ENCODE results near the gene GRM8.

Gene GRM8

DNA sequence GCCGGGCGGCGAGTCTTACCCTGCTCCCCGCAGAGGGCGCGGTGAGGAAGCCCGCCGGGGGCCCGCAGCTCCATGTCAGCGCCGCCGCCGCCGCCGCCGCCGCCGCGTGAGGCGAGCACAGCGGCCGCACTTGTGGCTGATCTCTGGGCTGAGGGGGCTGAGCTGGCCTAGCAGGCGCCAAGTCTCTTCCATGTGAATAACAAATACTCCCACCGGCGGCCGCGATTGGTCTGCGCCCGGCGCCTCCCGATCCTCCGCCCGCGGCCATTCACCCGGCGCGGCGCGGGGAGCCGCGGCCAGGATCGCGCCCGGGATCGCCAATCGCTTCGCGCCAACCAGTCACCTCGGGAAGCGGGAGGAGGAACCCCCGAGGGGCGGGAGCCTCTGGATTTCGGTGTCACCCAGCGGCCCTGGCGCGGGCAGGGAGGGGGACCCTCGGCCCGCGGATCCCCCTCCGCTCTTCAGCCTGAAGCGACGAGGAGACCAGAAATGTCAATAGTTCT, at the start of gene GRM8:
GRM8 (minus strand) TSS at position 164 of the 503 bp plus-strand sequence.
- no peak for DNase-seq (ENCODE audit: low read depth in 2 of 3, low spot score in 2 of 3)

DNA sequence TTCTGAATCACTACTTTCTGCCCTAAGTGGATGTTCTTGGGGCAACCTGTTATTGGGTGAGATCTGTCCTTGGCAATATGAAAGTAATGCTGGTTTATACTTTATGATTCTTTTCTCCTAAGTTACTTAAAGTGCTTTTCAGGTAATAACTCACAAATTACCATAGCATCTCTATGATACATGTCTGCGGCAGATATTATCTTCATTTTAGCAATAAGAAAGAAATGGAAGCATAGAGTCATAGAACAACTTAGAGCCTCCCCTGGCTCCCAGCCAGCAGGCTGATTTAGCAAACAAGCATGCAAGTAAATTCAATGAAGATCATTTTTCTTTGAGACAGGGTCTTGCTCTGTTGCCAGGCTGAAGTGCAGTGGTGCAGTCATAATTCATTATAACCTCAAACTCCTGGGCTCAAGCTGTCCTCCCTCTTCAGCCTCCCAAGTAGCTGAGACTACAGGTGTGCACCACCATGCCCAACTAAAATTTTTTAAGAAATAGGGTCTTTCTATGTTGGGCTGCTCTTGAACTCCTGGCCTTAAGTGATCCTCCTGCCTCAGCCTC, 38.1 kb upstream of the GRM8 start:
- DNase-seq (ENCODE audit: low read depth in 2 of 3, low spot score in 2 of 3): no peak

DNA sequence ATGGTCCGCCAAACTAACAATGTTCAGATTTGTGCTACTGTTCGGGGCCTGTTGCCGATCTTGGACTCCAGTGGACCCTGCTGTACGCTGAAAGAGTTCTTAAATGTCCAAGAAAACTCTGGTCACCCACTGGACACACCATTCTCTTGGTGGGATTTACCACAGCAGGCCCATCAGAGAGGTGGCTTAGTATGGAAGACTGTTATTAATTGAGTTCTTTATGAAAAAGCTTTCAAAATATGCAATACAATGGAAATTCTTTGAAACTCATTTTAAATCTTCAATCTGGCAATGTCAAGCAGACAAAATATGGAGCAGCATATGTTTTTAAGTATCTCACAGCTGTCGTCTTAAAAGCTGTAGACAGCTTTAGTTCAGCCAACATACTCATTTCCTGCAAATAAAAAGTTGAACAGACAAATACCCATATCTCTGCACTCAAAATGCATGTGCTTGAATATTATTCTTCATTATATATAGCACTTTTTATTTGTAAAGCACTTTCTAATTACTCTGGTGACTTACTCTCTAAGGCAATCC, 37.4 kb upstream of the GRM8 start:
- DNase-seq (ENCODE audit: low read depth in 2 of 3, low spot score in 2 of 3): no peak

DNA sequence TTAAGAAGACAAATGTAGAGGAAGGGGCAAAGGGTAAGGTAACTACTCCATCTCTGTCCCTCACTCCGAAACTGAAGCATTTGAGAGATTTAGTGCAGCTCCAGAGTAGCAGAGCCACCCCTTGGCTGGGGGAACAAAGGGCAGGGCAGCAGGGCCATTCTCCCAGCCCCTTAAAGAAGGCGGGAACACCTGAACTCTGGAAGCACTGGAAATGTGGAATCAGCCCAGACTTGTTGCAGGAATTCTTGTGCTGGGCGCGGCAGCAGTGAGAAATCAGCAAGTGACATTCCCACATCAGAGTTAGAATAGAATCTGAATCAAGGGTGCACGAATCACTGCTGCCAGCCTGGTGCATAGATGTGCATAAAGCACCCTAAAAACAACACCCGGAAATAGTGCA, 34.4 kb upstream of the GRM8 start:
- DNase-seq (ENCODE audit: low read depth in 2 of 3, low spot score in 2 of 3): no peak

DNA sequence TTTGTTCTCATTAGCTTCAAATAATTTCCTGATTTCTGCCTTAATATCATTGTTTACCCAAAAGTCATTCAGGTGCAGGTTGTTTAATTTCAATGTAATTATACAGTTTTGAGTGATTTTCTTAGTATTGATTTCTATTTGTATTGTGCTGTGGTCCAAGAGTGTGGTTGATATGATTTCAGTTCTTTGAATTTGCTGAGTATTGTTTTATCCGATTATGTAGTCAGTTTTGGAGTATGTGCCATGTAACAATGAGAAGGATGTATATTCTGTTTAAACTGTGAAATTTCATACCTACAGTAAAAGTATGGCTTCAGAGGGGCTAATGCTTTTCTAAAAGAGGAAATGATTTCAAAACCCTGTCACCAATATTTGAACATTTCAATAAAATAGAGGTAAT, 17.4 kb upstream of the GRM8 start:
- no peak for DNase-seq (ENCODE audit: low read depth in 2 of 3, low spot score in 2 of 3)

DNA sequence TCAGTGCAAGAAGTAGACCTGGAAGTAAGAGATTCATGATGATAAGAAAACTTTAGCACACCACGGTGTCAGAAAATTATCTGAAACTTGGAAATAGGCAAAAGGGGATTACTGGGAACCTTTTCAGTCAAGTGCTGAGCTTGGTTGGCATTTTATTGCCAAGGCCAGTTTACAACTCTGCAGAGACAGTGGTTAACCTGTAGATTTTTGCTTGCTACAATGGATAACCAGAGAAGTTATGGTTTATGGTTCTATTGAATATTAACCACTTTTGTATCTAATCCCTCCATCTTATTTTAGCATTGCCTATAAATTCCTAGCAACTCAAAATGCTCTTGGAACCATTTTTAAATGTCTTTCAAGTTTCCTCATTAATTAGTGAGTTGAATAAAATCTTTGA, 13.3 kb upstream of the GRM8 start:
- DNase-seq (ENCODE audit: low read depth in 2 of 3, low spot score in 2 of 3): no peak

DNA sequence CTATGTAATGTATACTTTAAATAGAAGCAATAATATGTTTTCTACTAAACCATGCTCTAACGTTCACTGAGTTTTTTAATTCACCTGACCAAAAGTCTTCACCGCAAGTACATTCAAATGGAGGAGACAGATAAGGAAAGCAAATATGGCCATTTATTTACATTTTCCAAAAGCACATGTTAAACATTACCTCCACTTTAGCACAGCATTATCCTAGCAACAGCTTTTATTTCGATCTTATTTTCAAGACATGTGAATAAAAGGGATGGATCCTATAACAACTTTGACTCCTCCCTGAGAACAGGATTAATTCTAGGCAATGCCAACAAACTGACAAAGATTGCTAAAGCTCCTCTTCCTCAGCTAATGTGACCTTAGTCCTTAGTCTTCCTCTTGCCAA, 11.5 kb upstream of the GRM8 start:
- no peak for DNase-seq (ENCODE audit: low read depth in 2 of 3, low spot score in 2 of 3)

DNA sequence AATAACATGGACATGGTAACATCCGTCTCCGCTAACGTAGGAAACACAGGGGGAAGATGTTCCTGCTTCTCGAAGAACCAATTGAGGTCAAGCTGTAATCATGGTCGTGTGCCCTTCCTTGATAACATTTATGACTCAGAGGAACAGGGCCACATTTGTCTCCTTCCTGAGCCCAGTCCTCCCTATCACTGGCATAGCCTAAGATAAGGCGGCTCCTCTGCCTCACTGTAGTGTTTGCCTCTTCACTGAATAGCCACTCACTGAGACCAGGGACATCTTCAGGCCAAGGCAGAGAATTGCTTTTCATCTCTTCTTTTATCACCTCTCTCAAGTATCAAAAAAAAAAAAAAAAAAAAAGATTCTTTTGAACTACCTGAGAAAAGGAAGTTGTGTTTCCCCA, 5.4 kb upstream of the GRM8 start:
- DNase-seq (ENCODE audit: low read depth in 2 of 3, low spot score in 2 of 3): no peak

DNA sequence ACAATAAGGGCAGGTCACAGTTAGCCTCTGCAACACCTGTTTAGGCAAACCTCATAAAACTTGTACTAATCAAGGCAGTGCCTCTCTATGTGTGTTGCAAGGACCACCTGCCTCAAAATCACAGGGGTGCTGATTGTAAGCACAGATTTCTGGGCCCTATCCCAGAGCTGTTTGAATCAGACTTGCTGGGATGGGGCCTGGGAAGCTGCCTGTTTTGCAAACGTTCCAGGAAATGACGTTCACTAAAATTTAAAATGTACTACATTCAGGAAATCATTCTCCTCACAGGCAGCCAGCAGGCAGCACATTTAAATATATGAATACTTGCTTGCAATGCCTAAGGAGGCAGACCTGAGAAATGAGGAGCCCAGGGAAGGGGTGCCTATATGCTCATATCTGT, 4.3 kb upstream of the GRM8 start:
- DNase-seq (ENCODE audit: low read depth in 2 of 3, low spot score in 2 of 3): no peak

DNA sequence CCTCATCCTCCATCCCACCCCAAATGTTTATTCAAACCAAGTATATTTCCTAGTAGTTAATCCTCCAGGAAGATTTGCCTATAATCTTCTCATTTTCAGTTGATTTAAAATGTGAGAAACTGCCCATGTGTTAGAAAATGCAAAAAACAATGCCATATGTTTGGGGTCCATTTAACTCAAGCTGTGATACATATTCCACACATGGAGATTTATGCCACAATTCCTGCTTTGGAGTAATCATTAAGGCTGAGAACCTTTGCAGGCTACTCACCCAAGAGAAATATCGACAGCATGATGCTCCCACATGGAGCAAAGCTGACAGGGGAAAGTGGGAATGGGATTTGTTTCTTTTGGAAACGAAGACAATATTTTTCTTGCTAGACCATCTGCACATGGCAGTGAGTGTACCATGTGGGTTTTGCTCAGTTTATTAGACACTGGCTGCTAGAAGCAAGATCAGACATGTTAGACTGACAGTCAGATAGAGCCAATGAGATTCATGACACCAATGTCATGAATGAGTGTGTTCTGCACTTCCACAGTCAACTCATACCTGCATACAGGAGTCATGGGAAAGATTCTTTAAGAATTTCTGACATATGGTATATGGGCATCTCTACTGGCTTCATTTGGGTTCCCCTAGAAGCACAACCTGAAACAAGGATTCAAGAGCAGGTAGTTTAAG, 3.4 kb upstream of the GRM8 start:
- no peak for DNase-seq (ENCODE audit: low read depth in 2 of 3, low spot score in 2 of 3)

DNA sequence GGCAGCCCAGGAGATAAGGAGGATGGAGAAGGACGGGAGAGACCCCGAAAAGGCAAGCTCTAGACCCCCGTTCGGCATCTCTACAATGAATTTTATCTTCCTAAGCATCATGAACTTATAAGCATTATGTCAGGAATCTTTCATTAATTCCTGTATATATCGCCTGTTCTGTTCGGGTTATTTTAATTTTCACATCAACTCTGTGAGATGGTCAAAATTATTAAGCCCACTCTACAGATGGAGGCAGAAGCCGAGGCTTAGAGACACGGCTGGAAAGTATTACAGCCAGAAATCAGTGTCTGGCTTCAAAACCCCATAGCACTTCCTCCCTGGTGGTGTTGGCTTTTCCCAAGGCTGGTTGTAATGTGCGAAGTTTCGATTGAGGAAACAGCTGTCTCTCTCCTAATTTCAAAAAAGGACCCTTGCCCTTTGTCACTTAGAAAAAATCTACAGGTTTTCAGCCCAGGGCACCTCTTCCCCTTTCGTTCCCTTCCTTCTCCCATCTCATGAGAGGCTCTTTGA, 1.5 kb upstream of the GRM8 start:
- no peak for DNase-seq (ENCODE audit: low read depth in 2 of 3, low spot score in 2 of 3)

DNA sequence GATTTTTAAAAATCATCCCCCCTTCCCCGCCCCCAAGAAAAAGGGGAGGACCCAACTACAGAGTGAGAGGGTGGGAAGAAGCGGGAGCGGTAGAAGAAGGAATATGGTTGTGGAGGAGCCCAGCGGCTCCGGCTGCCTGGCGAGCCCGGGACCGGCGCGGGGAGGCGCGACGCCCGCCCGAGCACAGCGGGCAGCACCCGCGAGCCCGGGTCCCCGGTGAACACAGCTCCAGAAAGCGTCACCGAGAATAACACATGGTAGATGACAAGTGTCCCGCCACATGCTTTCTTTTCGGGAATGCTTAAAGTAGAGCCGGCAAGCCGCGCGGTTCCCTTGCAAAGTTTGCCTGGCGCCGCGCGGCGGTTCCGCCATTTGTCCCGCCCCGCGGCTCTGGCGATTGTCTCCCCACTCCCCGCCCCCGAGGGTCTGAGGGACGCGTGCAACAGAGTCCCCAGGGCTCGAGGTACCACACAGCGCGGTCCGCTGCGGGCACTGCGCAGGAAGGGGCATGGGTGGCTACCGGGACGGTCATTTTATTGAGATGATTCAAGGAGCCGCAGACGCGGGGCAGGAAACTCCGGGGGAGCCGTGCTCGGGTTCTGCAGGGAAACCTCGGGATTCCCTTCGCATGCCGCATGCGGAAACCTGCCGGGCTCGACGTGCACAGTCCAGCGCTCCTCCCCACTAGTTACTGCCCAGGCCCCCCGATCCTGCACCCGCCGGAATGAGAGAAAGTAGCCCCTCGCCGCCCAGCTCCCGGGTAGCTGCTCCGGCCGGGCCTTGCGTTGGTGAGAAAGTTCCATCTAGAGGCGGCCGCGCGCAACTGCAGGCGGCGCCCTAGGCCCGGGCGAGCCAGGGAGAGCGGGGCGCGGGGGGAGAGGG, 781 bp upstream of the GRM8 start:
- DNase-seq (ENCODE audit: low read depth in 2 of 3, low spot score in 2 of 3): no peak

DNA sequence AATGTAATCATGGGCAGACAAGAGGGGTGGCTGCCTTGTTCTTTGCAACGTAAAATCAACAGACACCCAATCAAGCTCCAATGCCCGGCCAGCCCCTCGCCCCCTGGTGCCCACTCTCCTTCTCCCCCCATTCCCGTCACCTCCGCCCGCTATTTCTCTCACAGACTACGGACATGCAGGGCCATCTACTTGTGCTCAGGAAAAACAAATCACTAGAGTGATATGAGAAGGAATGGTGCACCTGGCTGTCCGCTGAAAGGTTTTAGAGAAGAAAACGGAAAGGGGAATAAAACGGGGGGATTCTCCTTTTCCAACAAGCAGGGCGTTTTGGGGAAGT, 396 bp downstream of the GRM8 start:
- no peak for DNase-seq (ENCODE audit: low read depth in 2 of 3, low spot score in 2 of 3)

DNA sequence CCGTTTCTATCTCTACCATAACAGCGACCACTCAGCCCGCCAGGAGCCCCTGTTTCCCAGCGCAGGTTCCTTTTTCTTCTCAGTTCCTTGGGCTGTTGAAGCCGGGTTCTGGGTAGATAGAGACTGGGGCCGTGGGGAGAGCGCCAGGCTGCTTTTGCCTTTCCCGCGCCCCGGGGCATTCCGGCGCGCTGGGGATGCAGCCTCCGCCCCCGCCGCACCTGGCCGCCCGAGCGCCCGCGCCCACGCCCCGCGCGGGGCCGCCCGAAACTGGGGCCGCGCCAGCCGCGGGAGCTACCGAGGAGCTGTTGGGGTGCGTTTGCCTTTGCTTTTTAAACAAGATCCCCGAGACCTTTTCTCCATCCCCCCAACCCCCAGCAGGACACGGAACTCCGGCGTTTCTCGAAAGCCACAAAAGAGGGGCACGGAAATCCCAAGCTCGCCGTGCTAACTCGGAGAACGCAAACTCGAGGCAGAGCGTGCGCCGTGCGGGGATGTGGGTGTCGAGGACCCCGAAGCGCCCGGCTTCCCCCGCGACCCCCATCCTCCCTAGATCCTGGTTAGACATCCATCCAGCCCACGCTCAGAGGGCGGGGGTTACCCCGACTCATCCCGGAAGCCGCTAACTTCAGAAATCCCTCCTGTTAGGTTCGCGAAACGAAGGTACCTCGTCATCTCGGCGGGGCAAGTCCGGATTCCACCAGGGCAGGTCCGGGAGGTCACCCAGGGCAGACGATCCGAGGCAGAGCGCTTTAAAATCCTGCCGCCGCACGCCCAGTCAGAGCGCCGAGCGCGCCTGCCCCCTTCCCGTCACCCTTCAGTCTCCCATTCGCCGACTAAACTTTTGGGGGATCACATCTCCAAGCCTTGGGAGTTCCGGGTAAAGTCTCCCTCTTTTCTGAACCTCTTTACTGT, 1.0 kb downstream of the GRM8 start:
- no peak for DNase-seq (ENCODE audit: low read depth in 2 of 3, low spot score in 2 of 3)

DNA sequence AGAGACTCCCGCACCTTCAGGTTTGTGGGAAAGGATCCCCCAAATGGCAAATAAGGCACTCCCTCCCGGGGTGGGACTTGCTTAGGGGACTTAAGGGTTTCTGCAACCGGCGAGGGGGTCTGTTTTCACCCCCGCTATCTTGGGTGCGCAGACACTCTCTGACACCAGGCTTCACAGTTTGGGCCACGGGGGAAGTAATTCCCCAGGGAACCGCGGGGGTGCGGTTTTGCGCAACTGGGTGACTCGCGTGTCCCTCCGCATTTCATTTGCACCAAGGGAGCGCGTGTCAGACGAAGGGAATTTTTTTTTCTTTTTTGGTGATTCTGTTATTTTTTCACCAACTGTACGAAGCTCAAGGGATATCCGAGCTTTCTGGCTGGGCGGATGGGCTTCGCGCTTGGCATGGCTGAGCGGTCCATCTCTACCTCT, 1.7 kb downstream of the GRM8 start:
- DNase-seq (ENCODE audit: low read depth in 2 of 3, low spot score in 2 of 3): no peak

DNA sequence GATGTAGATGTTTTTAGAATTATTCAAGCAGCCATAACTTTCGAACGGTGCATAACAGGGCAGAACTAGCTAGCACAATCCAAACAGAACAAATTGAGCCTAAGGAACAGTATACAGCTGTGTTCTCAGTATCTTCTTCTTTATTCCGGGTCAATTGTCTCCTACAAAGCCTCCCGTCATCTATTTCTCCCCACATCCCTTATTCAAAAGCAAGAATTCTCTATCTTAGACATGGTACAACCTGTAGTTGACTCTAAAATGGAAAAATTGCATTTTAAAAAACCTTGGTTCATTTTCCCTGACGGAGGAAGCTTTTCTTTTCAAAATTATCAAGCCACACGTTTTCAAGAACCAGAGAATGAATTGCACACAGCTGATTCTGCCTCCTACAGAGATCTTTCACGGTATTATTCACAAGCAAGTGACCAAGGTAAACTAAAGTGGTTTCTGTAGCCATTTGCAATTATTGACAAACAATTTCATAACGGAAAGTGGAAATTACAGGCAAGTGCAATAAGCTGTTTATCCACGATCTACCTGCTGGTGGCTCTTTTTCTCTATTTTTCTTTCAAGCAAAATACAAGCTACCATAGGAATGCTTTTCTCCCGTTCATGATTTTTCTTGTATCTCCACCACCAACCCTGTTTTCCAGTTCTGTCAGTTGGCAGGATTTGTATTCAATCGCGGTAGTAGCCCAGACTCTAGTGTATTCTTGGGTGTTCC, 2.3 kb downstream of the GRM8 start:
- DNase-seq (ENCODE audit: low read depth in 2 of 3, low spot score in 2 of 3): no peak

DNA sequence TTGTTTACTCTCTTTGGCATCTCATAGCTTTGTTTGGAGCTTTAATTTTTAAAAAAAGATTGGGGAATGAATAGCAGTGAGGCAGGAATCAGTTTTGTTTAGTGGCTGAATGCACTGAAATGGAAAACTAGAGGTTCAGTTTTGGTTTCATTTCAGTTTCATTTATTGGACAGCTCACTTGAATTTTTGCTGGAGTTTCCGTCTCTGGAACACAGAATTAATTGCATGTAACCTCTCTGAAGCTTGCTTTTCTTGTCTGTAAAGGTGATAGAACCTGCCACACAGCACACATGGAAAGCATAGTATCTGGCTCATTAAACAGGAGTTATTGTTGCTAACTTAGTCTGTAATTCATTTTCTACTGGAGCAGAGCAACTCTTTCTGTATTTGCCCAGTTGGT, 7.1 kb downstream of the GRM8 start:
- no peak for DNase-seq (ENCODE audit: low read depth in 2 of 3, low spot score in 2 of 3)

DNA sequence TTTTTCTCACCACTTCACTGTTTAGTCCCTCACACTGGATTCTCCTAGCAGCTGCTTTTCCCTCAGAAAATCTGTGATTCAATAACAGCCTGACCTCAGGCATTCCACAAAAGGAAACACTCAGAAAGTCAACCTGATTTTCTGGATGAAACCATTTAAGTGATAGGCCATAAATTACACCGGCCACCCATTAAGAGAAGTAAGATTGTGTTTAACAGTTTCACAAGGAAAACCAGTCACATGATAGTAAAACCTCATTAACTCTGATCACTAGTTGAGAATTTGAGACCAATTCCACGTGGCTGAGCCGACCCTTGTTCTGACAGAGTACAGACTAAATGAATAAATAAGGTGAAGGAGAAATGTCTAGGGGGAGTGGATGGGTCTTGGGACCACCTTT, 7.7 kb downstream of the GRM8 start:
- no peak for DNase-seq (ENCODE audit: low read depth in 2 of 3, low spot score in 2 of 3)

DNA sequence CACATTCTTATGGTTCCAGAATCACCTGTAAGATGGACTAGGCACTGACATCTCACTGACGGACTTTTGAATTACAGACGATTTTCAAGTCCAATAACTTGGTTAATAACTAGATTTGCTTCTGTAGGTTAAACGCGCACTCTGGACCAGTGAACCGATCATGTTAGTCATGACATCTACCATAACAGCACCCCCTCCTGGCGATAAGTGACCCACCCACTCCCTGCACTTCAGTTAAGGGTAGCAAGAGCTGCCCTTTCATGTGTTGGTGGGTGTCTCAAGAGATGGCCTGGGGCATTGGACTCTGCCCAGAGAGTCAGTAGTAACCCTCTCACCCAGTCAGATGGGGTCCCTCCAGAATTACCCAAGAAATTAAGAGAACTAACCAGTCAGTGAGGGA, 12.9 kb downstream of the GRM8 start:
- no peak for DNase-seq (ENCODE audit: low read depth in 2 of 3, low spot score in 2 of 3)

DNA sequence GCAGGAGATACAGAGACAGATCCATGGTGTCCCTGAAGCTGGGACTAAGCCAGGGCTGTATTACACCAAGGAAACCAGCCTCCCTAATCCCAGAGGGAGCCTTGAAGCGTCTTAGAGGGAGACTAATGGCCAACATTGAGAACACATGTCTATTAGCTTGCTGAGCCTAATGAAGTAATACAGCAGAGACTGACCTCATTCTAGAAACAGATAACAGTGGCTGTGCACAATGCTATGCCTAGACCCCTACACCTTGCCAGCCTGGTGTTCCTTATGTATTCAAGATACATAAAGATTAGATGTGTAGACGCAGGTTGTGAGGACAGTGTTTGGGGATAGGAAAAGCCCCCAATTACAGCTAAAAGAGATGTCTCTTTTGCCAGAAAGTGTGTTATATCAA, 19.1 kb downstream of the GRM8 start:
- DNase-seq (ENCODE audit: low read depth in 2 of 3, low spot score in 2 of 3): no peak

Measured in activated CD8-positive, alpha-beta memory T cell treated with anti-CD3 and anti-CD28 coated beads for 48 hours (primary cell).